H1 (cell line): ENCODE results near the gene TNRC6B. TPM values are rescaled to one million over a fixed set of nuclear protein-coding genes. Genes with fewer than 3 reads are reported as not detected.

Experiments
- BACH1 ChIP-seq: IDR thresholded peaks from 2 replicates; pipeline ENCODE4 v1.6.1; 2012; ENCODE audit warnings: low read length, improper control_type of control experiment
- BRCA1 ChIP-seq: IDR thresholded peaks from 2 replicates; pipeline ENCODE4 v1.6.1; 2012; ENCODE audit warnings: low read depth, low read length, improper control_type of control experiment
- CHD1 ChIP-seq: IDR thresholded peaks from 2 replicates; pipeline ENCODE4 v1.6.1; 2012; ENCODE audit warnings: low read depth, low read length, improper control_type of control experiment
- EGR1 ChIP-seq: IDR thresholded peaks from 2 replicates; pipeline ENCODE4 v1.6.1; 2011; ENCODE audit warnings: low read depth, low read length, borderline replicate concordance
- FOSL1 ChIP-seq: IDR thresholded peaks from 2 replicates; pipeline ENCODE4 v1.6.1; 2011; ENCODE audit warnings: mild to moderate bottlenecking, low read depth, low read length, moderate library complexity; ENCODE audit not compliant: insufficient read depth
- HDAC2 ChIP-seq, 2 experiments: fragments of 300-600 bp in 1 of 2; sonication (generic) in 1 of 2; IDR thresholded peaks; 2 replicates each; pipeline ENCODE4 v1.6.1; 2011 to 2012; ENCODE audit warnings: low read depth in 2 of 2, low read length in 2 of 2, mild to moderate bottlenecking in 2 of 2, moderate library complexity in 2 of 2, borderline replicate concordance in 1 of 2, inconsistent platforms in 1 of 2
- KDM4A ChIP-seq: IDR thresholded peaks from one replicate; pipeline ENCODE4 v1.7.1; 2012; ENCODE audit warnings: low read depth, mild to moderate bottlenecking, moderate library complexity, low read length, inconsistent platforms; ENCODE audit not compliant: severe bottlenecking
- KDM5A ChIP-seq: fragments of 200-600 bp; IDR thresholded peaks from 2 replicates; pipeline ENCODE4 v1.7.1; 2012; ENCODE audit warnings: mild to moderate bottlenecking, low read length, inconsistent platforms, mixed read lengths
- MAFK ChIP-seq: IDR thresholded peaks from 2 replicates; pipeline ENCODE4 v1.6.1; 2012; ENCODE audit warnings: low read depth, mild to moderate bottlenecking, improper control_type of control experiment, low read length
- NANOG ChIP-seq: IDR thresholded peaks from 2 replicates; pipeline ENCODE4 v1.6.1; 2011; ENCODE audit warnings: low read length, low read depth, mild to moderate bottlenecking, inconsistent platforms; ENCODE audit not compliant: insufficient read depth, poor library complexity, severe bottlenecking
- POLR2AphosphoS5 ChIP-seq: IDR thresholded peaks from 2 replicates; pipeline ENCODE4 v1.6.1; 2011; ENCODE audit warnings: low read depth, low read length
- RXRA ChIP-seq: IDR thresholded peaks from 2 replicates; pipeline ENCODE4 v1.6.1; 2011; ENCODE audit warnings: low read depth, mild to moderate bottlenecking, low read length, moderate library complexity; ENCODE audit not compliant: insufficient read depth
- SAP30 ChIP-seq: fragments of 300-600 bp; sonication (generic); IDR thresholded peaks from 2 replicates; pipeline ENCODE4 v1.7.1; 2012; ENCODE audit warnings: low read length, moderate library complexity, mild to moderate bottlenecking, inconsistent platforms; ENCODE audit not compliant: insufficient read depth, insufficient replicate concordance
- SIN3A ChIP-seq, 2 experiments: IDR thresholded peaks in 1 of 2; conservative IDR thresholded peaks in 1 of 2; 2 replicates each; pipeline ENCODE4 v1.6.1; 2011 to 2012; ENCODE audit warnings: low read length in 2 of 2, improper control_type of control experiment in 1 of 2, low read depth in 1 of 2, mild to moderate bottlenecking in 1 of 2
- SIRT6 ChIP-seq: IDR thresholded peaks from one replicate; pipeline ENCODE4 v1.7.1; 2012; ENCODE audit warnings: low read length, inconsistent platforms
- SIX5 ChIP-seq: IDR thresholded peaks from 2 replicates; pipeline ENCODE4 v1.6.1; 2011; ENCODE audit warnings: mild to moderate bottlenecking, low read depth, low read length
- SP1 ChIP-seq: IDR thresholded peaks from 2 replicates; pipeline ENCODE4 v1.6.1; 2011; ENCODE audit warnings: low read depth, low read length
- TAF7 ChIP-seq: optimal IDR thresholded peaks from 2 replicates; pipeline ENCODE3; 2011; ENCODE audit warnings: low read depth, mild to moderate bottlenecking, inconsistent platforms, low read length, moderate library complexity, borderline replicate concordance
- ZNF274 ChIP-seq: IDR thresholded peaks from 2 replicates; pipeline ENCODE4 v1.7.0; 2012; ENCODE audit warnings: low read length, borderline replicate concordance; ENCODE audit errors: extremely low read depth
- polyA plus RNA-seq, 7 experiments: library from polyadenylated mRNA; depleted of rRNA in 3 of 7; stranded (reverse) in 5 of 7; unstranded in 2 of 7; fragments of >200 nt in 5 of 7; fragments of 200-250 nt in 2 of 7; gene quantifications; 1 replicate in 5 of 7; 2 replicates in 1 of 7; 4 replicates in 1 of 7; pipeline versions ENCODE4 v1.2.1 to v1.2.3, GENCODE V29; 2011 to 2013; ENCODE audit warnings: missing spikeins in 2 of 7, mixed read lengths in 2 of 7
- total RNA-seq: library from RNA; stranded (reverse); fragmentation: NEBNext Ultra II Directional; extraction: Animal tissue kit (Norgen Biotek cat#: 25700); gene quantifications from 2 replicates; pipeline ENCODE4 v1.2.1, GENCODE V29; 2021
- TF ChIP-seq, protein P1 (sequence below): IDR thresholded peaks from 2 replicates; pipeline ENCODE4 v1.6.1; 2012; ENCODE audit warnings: inconsistent platforms
- TF ChIP-seq, protein P2 (sequence below), 3 experiments: IDR thresholded peaks; 1 replicate in 2 of 3; 2 replicates in 1 of 3; pipeline versions ENCODE4 v1.5.1 to v1.6.1; 2011; ENCODE audit warnings: low read length in 3 of 3, mild to moderate bottlenecking in 3 of 3, inconsistent platforms in 2 of 3, low read depth in 1 of 3, moderate library complexity in 1 of 3; ENCODE audit not compliant: insufficient read depth in 1 of 3; ENCODE audit errors: control extremely low read depth in 1 of 3

Gene TNRC6B
- total and polyA plus RNA-seq, 2 of the 8 experiments (the other 6 are each of a cell fraction or from before 2014, with no cell fraction given) = 12.5 to 48.9 TPM

GRCh38 chr22:40177738-40178416 is at the start of gene TNRC6B (continued):
- TF ChIP-seq FOSL1 (no peak), CHD1 (peak; percentile 91), TAF7 (peak; percentile 97), ZNF274 (no peak), SAP30 (no peak), KDM5A (no peak), POLR2AphosphoS5 (peak; percentile 98), RXRA (0 out of 2 replicates have a peak, but pooled peaks have one; percentile 43), SIRT6 (no peak), SIX5 (no peak), BACH1 (no peak), KDM4A (no peak), SIN3A (conservative IDR thresholded peaks at IDR 0.05 in 1 of 2, IDR thresholded peaks at IDR 0.05 in 1 of 2; ENCODE audit: low read depth in 1 of 2, low read length in 2 of 2) (peak; percentile 92 to 94; a peak in 3 of 4 replicates), MAFK (no peak), SP1 (peak; percentile 87), NANOG (no peak), BRCA1 (no peak), EGR1 (peak; percentile 81), HDAC2 (IDR thresholded peaks at IDR 0.05; ENCODE audit: borderline replicate concordance in 1 of 2, low read depth in 2 of 2, low read length in 2 of 2) (0 out of 4 replicates have a peak, but pooled peaks of 1 of the 2 experiments have one; percentile 81)
- TF ChIP-seq, protein P1, sequence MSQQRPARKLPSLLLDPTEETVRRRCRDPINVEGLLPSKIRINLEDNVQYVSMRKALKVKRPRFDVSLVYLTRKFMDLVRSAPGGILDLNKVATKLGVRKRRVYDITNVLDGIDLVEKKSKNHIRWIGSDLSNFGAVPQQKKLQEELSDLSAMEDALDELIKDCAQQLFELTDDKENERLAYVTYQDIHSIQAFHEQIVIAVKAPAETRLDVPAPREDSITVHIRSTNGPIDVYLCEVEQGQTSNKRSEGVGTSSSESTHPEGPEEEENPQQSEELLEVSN = no peak
- TF ChIP-seq, protein P2, sequence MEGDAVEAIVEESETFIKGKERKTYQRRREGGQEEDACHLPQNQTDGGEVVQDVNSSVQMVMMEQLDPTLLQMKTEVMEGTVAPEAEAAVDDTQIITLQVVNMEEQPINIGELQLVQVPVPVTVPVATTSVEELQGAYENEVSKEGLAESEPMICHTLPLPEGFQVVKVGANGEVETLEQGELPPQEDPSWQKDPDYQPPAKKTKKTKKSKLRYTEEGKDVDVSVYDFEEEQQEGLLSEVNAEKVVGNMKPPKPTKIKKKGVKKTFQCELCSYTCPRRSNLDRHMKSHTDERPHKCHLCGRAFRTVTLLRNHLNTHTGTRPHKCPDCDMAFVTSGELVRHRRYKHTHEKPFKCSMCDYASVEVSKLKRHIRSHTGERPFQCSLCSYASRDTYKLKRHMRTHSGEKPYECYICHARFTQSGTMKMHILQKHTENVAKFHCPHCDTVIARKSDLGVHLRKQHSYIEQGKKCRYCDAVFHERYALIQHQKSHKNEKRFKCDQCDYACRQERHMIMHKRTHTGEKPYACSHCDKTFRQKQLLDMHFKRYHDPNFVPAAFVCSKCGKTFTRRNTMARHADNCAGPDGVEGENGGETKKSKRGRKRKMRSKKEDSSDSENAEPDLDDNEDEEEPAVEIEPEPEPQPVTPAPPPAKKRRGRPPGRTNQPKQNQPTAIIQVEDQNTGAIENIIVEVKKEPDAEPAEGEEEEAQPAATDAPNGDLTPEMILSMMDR (IDR thresholded peaks at IDR 0.05; ENCODE audit: control extremely low read depth in 1 of 3, insufficient read depth in 1 of 3, low read depth in 1 of 3, low read length in 3 of 3) = no peak
